H9 (cell line): ENCODE measurements around the gene ITSN1. TPM values are rescaled to one million over a fixed set of nuclear protein-coding genes. Genes with fewer than 3 reads are reported as not detected.
A peak's percentile ranks its signal among the peaks of the same experiment; 100 is the strongest.

Experiments
- DNase-seq: peaks from one replicate; pipeline ENCODE4 v3.0.0-alpha.2; 2017
- H2AFZ ChIP-seq: one replicate; pipeline ENCODE4 v1.6.1; 2013; ENCODE audit warnings: mild to moderate bottlenecking, low read length, control low read depth, moderate library complexity
- H2AK5ac ChIP-seq: 2 replicates; pipeline ENCODE4 v1.6.1; 2013; ENCODE audit warnings: low read length, control low read depth, mixed read lengths; ENCODE audit not compliant: insufficient read length
- H2BK120ac ChIP-seq: one replicate; pipeline ENCODE4 v1.6.1; 2013; ENCODE audit warnings: low read depth, mild to moderate bottlenecking, low read length, control low read depth, inconsistent platforms; ENCODE audit not compliant: poor library complexity, severe bottlenecking
- H2BK12ac ChIP-seq: 2 replicates; pipeline ENCODE4 v1.6.1; 2013; ENCODE audit warnings: low read length, control low read depth, mixed read lengths, low read depth; ENCODE audit not compliant: insufficient read length
- H2BK15ac ChIP-seq: 2 replicates; pipeline ENCODE4 v1.6.1; 2013; ENCODE audit warnings: low read depth, low read length, control low read depth
- H2BK20ac ChIP-seq: one replicate; pipeline ENCODE4 v1.6.1; 2013; ENCODE audit warnings: low read depth, mild to moderate bottlenecking, low read length, control low read depth, inconsistent platforms; ENCODE audit not compliant: poor library complexity, severe bottlenecking
- H2BK5ac ChIP-seq: 2 replicates; pipeline ENCODE4 v1.6.1; 2013; ENCODE audit warnings: low read length, control low read depth, mixed read lengths; ENCODE audit not compliant: insufficient read length
- H3K14ac ChIP-seq: 2 replicates; pipeline ENCODE4 v1.6.1; 2013; ENCODE audit warnings: low read length, control low read depth; ENCODE audit not compliant: insufficient read depth
- H3K18ac ChIP-seq: 2 replicates; pipeline ENCODE4 v1.6.1; 2013; ENCODE audit warnings: low read depth, mild to moderate bottlenecking, mixed read lengths, low read length, control low read depth; ENCODE audit not compliant: insufficient read length
- H3K23ac ChIP-seq: 2 replicates; pipeline ENCODE4 v1.6.1; 2013; ENCODE audit warnings: low read length, control low read depth, mixed read lengths, low read depth; ENCODE audit not compliant: insufficient read length
- H3K23me2 ChIP-seq: 2 replicates; pipeline ENCODE4 v1.6.1; 2013; ENCODE audit warnings: low read depth, mild to moderate bottlenecking, mixed read lengths, low read length, control low read depth; ENCODE audit not compliant: insufficient read length, poor library complexity, severe bottlenecking
- H3K27ac ChIP-seq: 2 replicates; pipeline ENCODE4 v1.5.1; 2013; ENCODE audit warnings: low read length, control low read depth, mixed read lengths, low read depth; ENCODE audit not compliant: insufficient read length
- H3K27me3 ChIP-seq: 2 replicates; pipeline ENCODE4 v1.6.1; 2013; ENCODE audit warnings: low read length, control low read depth, inconsistent platforms; ENCODE audit not compliant: insufficient read depth
- H3K4ac ChIP-seq: 2 replicates; pipeline ENCODE4 v1.6.1; 2013; ENCODE audit warnings: low read depth, mild to moderate bottlenecking, control low read depth, inconsistent platforms, low read length, moderate library complexity
- H3K4me1 ChIP-seq: 2 replicates; pipeline ENCODE4 v1.6.1; 2013; ENCODE audit warnings: low read length, control low read depth, inconsistent platforms; ENCODE audit not compliant: insufficient read depth
- H3K4me2 ChIP-seq: 2 replicates; pipeline ENCODE4 v1.6.1; 2013; ENCODE audit warnings: low read length, control low read depth, mixed read lengths; ENCODE audit not compliant: insufficient read length, insufficient read depth
- H3K56ac ChIP-seq: 2 replicates; pipeline ENCODE4 v1.6.1; 2013; ENCODE audit warnings: low read depth, mild to moderate bottlenecking, mixed read lengths, low read length, control low read depth; ENCODE audit not compliant: insufficient read length
- H3K79me1 ChIP-seq: 2 replicates; pipeline ENCODE4 v1.6.1; 2013; ENCODE audit warnings: low read depth, mild to moderate bottlenecking, moderate library complexity, low read length, control low read depth, inconsistent platforms; ENCODE audit not compliant: insufficient read depth, poor library complexity, severe bottlenecking
- H3K79me2 ChIP-seq: 2 replicates; pipeline ENCODE4 v1.6.1; 2013; ENCODE audit warnings: low read length, control low read depth, inconsistent platforms; ENCODE audit not compliant: insufficient read depth
- H3K9ac ChIP-seq: 2 replicates; pipeline ENCODE4 v1.6.1; 2013; ENCODE audit warnings: low read length, control low read depth, mixed read lengths; ENCODE audit not compliant: insufficient read length; ENCODE audit errors: extremely low read depth
- H3K9me3 ChIP-seq: one replicate; pipeline ENCODE4 v1.6.1; 2013; ENCODE audit warnings: low read depth, low read length, inconsistent platforms; ENCODE audit not compliant: control insufficient read depth
- H3T11ph ChIP-seq: one replicate; pipeline ENCODE4 v1.6.1; 2013; ENCODE audit warnings: mild to moderate bottlenecking, low read length, control low read depth, inconsistent platforms
- H4K20me1 ChIP-seq: one replicate; pipeline ENCODE4 v1.6.1; 2013; ENCODE audit not compliant: control insufficient read depth, insufficient read length, insufficient read depth
- H4K5ac ChIP-seq: 2 replicates; pipeline ENCODE4 v1.6.1; 2013; ENCODE audit warnings: low read depth, mild to moderate bottlenecking, mixed read lengths, low read length, control low read depth; ENCODE audit not compliant: insufficient read length
- H4K8ac ChIP-seq: replicated peaks from 2 replicates; pipeline ENCODE4 v1.6.1; 2013; ENCODE audit warnings: low read length, control low read depth, mixed read lengths, low read depth; ENCODE audit not compliant: insufficient read length
- H4K91ac ChIP-seq: 2 replicates; pipeline ENCODE4 v1.6.1; 2013; ENCODE audit warnings: low read depth, mild to moderate bottlenecking, moderate library complexity, mixed read lengths, low read length, control low read depth; ENCODE audit not compliant: insufficient read length
- H3K27ac Mint-ChIP-seq, 3 experiments: 2 replicates in 2 of 3; 3 replicates in 1 of 3; pipeline ENCODE4 v1.8.0; 2020 to 2021; ENCODE audit warnings: mixed read lengths in 3 of 3, mild to moderate bottlenecking in 1 of 3, moderate library complexity in 1 of 3
- H3K27me3 Mint-ChIP-seq: 2 replicates; pipeline ENCODE4 v1.8.0; 2021; ENCODE audit warnings: low read depth, mild to moderate bottlenecking, moderate library complexity, mixed read lengths
- H3K36me3 Mint-ChIP-seq, 3 experiments: 2 replicates in 2 of 3; 3 replicates in 1 of 3; pipeline ENCODE4 v1.8.0; 2020 to 2021; ENCODE audit warnings: low read depth in 3 of 3, mixed read lengths in 3 of 3; ENCODE audit not compliant: insufficient read depth in 1 of 3
- H3K4me1 Mint-ChIP-seq, 2 experiments: 2 replicates each; pipeline ENCODE4 v1.8.0; 2020; ENCODE audit warnings: mixed read lengths in 2 of 2
- H3K4me3 Mint-ChIP-seq, 2 experiments: 2 replicates in 1 of 2; 3 replicates in 1 of 2; pipeline ENCODE4 v1.8.0; 2020 to 2021; ENCODE audit warnings: mild to moderate bottlenecking in 2 of 2, mixed read lengths in 2 of 2, moderate library complexity in 1 of 2
- H3K9me3 Mint-ChIP-seq, 2 experiments: 2 replicates in 1 of 2; 3 replicates in 1 of 2; pipeline ENCODE4 v1.8.0; 2020; ENCODE audit warnings: mild to moderate bottlenecking in 2 of 2, mixed read lengths in 2 of 2, moderate library complexity in 1 of 2
- WGBS: extraction: QIAGEN DNeasy Blood & Tissue Kit; methylation state at CpG from one replicate; pipeline ENCODE4 v1.1.7; 2013; ENCODE audit warnings: missing lambda C conversion rate, low lambda C conversion rate, mixed read lengths; ENCODE audit not compliant: insufficient read length; ENCODE audit errors: extremely low coverage; 5-methylcytosine and 5-hydroxymethylcytosine counted together
- total RNA-seq: library from RNA; stranded (reverse); gene quantifications from 2 replicates; pipeline ENCODE4 v1.2.1, GENCODE V29; 2021
- TF ChIP-seq, protein P1 (sequence below): fragments of 200-600 bp; sonication (generic); conservative IDR thresholded peaks from 3 replicates; pipeline ENCODE4 v1.8.0; 2021; ENCODE audit warnings: antibody characterized with exemption, mild to moderate bottlenecking

Gene ITSN1
- total RNA-seq, 1 experiment from 2014 or later, result 94.2 TPM

GRCh38 chr21:33712022-33712803, 69.9 kb downstream of the ITSN1 start:
- Histone ChIP-seq H3K4me1 (peaks cover 3% of the 10 kb centered on the region), H2BK120ac (no peak overlapping the region), H2AFZ (no peak overlapping the region), H3K23ac (no peak overlapping the region), H3K4me2 (no peak overlapping the region), H2BK12ac (no peak overlapping the region), H4K8ac (no peak overlapping the region), H2BK5ac (no peak overlapping the region), H3K79me1 (no peaks in the 10 kb centered on the region), H3K27me3 (no peaks in the 10 kb centered on the region), H3K9ac (no peak overlapping the region), H2BK15ac (no peak overlapping the region), H3K27ac (no peak overlapping the region), H2BK20ac (no peak overlapping the region), H3K18ac (no peak overlapping the region), H3K14ac (no peak overlapping the region), H3K4ac (no peak overlapping the region), H2AK5ac (no peak overlapping the region), H3K9me3 (no peaks in the 10 kb centered on the region), H3K56ac (no peak overlapping the region), H3K79me2 (peaks cover 6% of the 10 kb centered on the region; the same call in 1 of the 2 replicates), H4K20me1 (no peaks in the 10 kb centered on the region), H4K91ac (no peak overlapping the region), H3K23me2 (no peaks in the 10 kb centered on the region), H3T11ph (no peak overlapping the region), H4K5ac (no peak overlapping the region)
- H3K4me1 Mint-ChIP-seq, result peaks cover 33 to 37% of the 10 kb centered on the region in 2 experiments
- no CpG with 5 or more reads among the region's 3 CpGs for WGBS
- DNase-seq, result no peak
- H3K36me3 Mint-ChIP-seq, result peaks cover 24 to 31% (median 27%) of the 10 kb centered on the region in 3 experiments
- H3K27me3 Mint-ChIP-seq, result no peaks in the 10 kb centered on the region
- peak overlapping the region; percentile 22 to 93 (median 93); a peak in 6 of 7 replicates for H3K27ac Mint-ChIP-seq
- H3K4me3 Mint-ChIP-seq, result no peak overlapping the region
- peaks cover 10 to 19% of the 10 kb centered on the region in 2 experiments for H3K9me3 Mint-ChIP-seq
- TF ChIP-seq, protein P1, sequence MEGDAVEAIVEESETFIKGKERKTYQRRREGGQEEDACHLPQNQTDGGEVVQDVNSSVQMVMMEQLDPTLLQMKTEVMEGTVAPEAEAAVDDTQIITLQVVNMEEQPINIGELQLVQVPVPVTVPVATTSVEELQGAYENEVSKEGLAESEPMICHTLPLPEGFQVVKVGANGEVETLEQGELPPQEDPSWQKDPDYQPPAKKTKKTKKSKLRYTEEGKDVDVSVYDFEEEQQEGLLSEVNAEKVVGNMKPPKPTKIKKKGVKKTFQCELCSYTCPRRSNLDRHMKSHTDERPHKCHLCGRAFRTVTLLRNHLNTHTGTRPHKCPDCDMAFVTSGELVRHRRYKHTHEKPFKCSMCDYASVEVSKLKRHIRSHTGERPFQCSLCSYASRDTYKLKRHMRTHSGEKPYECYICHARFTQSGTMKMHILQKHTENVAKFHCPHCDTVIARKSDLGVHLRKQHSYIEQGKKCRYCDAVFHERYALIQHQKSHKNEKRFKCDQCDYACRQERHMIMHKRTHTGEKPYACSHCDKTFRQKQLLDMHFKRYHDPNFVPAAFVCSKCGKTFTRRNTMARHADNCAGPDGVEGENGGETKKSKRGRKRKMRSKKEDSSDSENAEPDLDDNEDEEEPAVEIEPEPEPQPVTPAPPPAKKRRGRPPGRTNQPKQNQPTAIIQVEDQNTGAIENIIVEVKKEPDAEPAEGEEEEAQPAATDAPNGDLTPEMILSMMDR, result no peak
